GM19025 (cell line): Measurements from ENCODE around the gene PTPN1.

Source experiments
- ATAC-seq: cut with Tn5 transposase; IDR thresholded peaks from one replicate; pipeline ENCODE4 v1.9.1; 2021; ENCODE audit warnings: mild to moderate bottlenecking, low read depth, moderate library complexity; ENCODE audit not compliant: unreplicated experiment

PTPN1 gene

DNA sequence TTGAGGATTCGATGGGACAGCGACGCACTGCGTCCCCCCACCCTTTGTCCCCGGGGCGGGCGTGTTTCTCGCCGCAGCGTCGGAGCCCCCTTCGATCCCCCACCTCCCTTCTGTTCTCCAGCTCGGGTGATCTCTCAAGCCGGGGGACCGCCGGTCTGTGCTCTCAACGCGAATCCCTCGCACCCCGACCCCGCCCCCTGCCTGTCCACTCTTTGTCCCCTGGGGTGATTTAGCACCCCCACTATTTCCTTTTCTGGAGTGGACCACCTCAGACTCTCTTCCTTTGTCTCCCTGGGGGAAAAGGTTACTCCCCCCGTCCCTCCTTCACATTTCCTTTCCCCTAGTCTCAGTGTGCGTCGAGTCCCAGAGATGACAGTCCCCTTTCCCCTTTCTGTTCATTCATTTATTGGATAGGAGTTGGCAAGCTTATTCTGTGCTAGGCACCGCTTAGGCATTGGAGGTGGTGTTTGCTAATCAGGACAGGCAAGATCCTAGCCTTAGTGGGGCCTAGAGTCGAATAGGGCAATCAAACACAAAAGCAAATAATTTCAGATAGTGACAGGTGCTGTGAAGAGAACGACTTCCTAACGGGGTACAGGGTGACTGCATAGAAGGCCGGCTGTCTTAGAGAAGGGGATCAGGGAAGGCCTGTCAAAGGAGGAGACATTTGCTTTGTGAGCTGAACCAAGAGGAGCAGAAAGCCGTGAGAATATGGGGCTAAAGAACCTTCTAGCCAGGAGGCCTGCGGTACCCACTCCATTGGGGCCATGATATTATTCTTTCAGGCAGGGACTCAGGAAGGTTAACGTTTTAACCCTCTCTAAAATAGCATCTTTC is 741 bp downstream of the PTPN1 start:
- no peak for ATAC-seq

- ATAC-seq = no peak
Measured at GRCh38 chr20:50512323-50512722, 2.1 kb downstream of the PTPN1 start.

- ATAC-seq = no peak
Measured at GRCh38 chr20:50513169-50514034, 3.2 kb downstream of the PTPN1 start.

- ATAC-seq = no peak
Measured at GRCh38 chr20:50514035-50514337, 3.8 kb downstream of the PTPN1 start.

- ATAC-seq = no peak
Measured at GRCh38 chr20:50514750-50515149, 4.6 kb downstream of the PTPN1 start.

DNA sequence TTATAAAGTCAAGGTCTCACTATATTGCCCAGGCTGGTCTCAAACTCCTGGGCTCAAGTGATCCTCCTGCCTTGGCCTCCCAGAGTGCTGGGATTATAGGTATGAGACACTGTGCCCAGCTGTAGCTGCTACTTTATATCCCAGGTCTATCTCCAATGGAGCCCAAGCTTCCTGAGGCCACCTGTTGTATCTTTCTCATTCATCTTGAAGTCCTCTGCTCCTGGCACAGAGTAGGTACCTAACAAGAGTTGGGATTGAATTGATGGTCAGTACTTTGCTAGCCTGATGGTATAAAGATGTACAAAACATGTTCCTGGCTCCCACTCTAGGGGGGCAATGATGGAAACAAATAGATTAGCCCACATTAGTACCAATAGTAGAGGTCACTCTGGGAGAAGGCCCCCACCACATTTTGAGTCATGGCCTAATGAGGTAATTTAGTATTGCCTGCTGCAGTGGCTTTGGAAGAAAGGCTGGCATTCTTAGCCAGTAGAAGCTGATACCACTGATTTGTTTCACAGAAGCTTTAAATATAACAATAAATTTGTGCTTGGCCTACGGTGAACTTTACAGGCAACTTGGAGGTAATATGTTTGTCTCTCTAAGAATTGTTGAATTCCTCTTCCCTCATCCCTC is 5.4 kb downstream of the PTPN1 start:
- no peak for ATAC-seq

- ATAC-seq = peak; percentile 47
Measured at GRCh38 chr20:50516180-50516934, 6.2 kb downstream of the PTPN1 start.

- ATAC-seq = no peak
Measured at GRCh38 chr20:50516935-50517816, 7.0 kb downstream of the PTPN1 start.

GRCh38 chr20:50517817-50518154 is 7.6 kb downstream of the PTPN1 start:
- ATAC-seq = no peak

DNA sequence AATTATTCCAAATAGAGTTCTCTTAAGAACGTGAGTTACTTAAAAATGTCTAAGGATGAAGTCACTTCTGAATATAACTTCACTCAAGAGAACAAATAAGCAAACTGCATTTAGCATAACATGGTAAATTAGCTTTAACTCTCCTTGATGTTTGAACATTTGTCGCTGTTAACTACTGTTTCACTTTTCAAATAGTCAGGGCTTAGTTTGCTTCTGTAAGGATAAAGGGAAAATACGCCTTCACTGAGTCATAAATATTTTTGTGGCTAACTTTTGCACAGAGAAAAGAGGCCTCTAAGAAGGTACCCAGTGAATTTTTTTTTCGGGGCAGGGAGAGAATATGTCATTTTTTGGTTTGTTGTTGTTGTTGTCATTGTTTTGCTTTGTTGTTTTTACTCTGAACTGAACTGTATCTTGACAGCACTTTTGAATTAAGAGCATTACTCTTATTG is 8.1 kb downstream of the PTPN1 start:
- no peak for ATAC-seq

DNA sequence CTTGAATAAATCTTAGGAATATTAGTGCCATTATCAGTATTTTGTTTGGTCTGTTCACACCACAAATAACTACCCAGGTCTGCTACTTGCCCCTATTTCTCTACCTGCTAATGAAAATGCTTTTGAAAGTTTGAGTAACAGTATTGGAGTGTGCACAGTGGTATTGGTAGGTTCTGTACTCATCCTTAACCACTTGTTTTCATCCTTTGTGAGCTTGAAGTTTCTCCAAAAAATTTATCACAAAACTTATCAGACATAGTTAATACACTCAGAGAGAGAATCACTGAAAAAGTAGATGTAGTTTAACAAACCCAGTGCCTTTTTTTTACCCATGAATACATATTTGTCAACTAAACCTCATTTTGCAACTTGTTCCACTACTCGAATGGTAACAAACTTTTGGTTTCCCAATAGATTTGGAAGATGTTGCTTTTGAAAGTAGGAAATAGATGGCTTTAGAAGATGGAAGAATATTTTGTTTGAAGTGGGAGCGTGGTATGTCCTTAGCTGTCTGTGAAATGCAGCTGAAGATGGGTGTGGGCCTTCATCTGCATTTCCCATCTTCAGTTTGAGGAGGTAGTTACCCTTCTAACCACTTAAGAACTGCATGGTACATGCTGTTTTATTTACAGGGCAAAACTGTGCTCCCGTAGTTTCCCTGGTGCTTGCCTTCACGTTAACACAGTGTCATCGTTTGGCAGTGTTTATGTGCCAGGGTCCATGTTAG is 9.0 kb downstream of the PTPN1 start:
- no peak for ATAC-seq

GRCh38 chr20:50520222-50520880 is 10.2 kb downstream of the PTPN1 start:
- no peak for ATAC-seq

DNA sequence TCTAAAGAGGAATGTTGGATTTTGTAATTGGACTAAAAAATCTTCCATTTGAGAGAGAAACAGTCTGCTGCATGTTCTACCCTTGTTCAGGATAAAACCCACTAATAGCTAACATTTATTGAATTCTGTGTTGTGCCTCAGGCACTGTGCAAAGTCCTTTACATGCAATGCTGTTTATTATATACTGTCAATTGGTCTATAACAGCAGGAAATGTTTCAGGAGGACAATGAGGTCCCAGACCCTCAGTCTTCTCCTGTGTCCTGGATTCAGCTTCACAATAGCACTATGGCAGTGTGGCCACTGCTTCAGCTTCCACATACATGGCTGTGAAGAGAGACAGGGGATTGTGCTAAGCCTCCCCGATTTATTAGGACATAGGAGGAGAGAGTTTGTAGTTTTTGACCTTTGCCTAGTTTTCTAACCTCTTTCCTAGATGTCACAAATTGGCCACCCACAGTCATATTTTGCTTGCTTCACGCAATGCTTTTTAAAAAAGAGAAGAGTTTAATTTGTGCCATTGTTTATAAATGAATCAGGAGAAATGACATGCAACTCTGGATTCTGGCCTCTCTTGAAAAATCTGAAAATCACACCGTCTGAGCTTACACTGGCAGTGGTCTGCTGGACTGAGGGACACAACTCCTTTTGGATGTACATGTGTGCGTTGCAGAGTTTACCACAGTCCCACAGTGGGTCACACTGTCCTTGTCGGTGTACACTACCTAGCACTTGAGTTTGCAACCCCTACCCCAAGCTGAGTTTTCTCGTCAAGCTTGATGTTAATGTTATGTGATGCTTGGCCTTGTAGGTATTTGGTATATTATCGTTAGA is 11.3 kb downstream of the PTPN1 start:
- ATAC-seq = no peak

GRCh38 chr20:50522053-50522674 is 12.0 kb downstream of the PTPN1 start:
- no peak for ATAC-seq

GRCh38 chr20:50523552-50524167 is 13.5 kb downstream of the PTPN1 start:
- no peak for ATAC-seq

GRCh38 chr20:50525681-50526080 is 15.5 kb downstream of the PTPN1 start:
- no peak for ATAC-seq
